Measurements from ENCODE around the gene KDM5A.

The KDM5A gene

GRCh38 chr12:240566-240965 lies 148.6 kb downstream of the KDM5A start:
- H3K4me1 ChIP-seq (ENCODE audit: insufficient read depth, low read length, severe bottlenecking): no peaks in the 10 kb centered on the region
- H2AFZ ChIP-seq (ENCODE audit: low read length): no peak overlapping the region
- TF ChIP-seq EZH2 (IDR thresholded peaks at IDR 0.05; ENCODE audit: borderline replicate concordance, low read length) (no peak), CTCF (IDR thresholded peaks at IDR 0.05; ENCODE audit: low read length) (no peak)
- no peaks in the 10 kb centered on the region for H3K9me2 ChIP-seq (ENCODE audit: low read depth, low read length)
- no peak overlapping the region for H3K4me2 ChIP-seq (ENCODE audit: low read length)
- H3K36me3 ChIP-seq (ENCODE audit: insufficient read depth, low read length): no peaks in the 10 kb centered on the region
- no peaks in the 10 kb centered on the region for H3F3A ChIP-seq (ENCODE audit: insufficient read depth, low read length)
- H4K20me1 ChIP-seq (ENCODE audit: insufficient read depth, low read length): no peaks in the 10 kb centered on the region
- no peak overlapping the region for H3K27ac ChIP-seq (ENCODE audit: low read depth, low read length, poor library complexity, severe bottlenecking)
- peaks cover 6% of the 10 kb centered on the region; the same call in 1 of the 2 replicates for H3K9me3 ChIP-seq (ENCODE audit: low read length)
- H3K79me2 ChIP-seq (ENCODE audit: insufficient read depth, low read length): no peaks in the 10 kb centered on the region
- no peak overlapping the region for H3K9ac ChIP-seq (ENCODE audit: low read length)
- H3K4me3 ChIP-seq (ENCODE audit: low read depth, low read length, poor library complexity, severe bottlenecking): no peak overlapping the region
- peaks cover 8% of the 10 kb centered on the region; the same call in 1 of the 2 replicates for H3K27me3 ChIP-seq (ENCODE audit: insufficient read depth, low read length)

DNA sequence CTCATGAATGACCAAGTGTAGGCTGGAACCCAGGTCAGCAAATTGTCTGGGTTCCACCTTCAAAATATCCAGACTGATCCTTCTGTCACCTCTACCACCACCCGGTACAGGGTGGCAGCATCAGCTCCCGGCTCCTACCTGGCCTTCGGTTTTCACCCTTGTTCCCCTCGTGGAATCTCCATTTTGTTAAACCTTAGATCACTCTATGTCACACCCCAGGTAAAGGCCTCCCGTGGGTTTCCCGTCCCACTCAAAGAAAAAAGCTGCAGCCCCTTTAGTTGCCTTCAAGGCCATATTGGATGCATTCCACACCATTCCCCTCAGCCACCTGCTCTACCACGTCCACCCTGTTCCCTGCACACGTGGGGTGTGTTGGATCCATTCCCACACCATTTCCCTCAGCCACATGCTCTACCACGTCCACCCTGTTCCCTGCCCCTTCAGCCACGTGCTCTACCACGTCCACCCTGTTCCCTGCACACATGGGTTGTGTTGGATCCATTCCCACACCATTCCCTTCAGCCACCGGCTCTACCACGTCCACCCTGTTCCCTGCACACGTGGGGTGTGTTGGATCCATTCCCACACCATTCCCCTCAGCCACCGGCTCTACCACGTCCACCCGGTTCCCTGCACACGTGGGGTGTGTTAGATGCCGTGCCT lies 150.3 kb downstream of the KDM5A start:
- H3K4me3 ChIP-seq (ENCODE audit: low read depth, low read length, poor library complexity, severe bottlenecking): no peak overlapping the region
- TF ChIP-seq EZH2 (IDR thresholded peaks at IDR 0.05; ENCODE audit: borderline replicate concordance, low read length) (no peak), CTCF (IDR thresholded peaks at IDR 0.05; ENCODE audit: low read length) (no peak)
- no peaks in the 10 kb centered on the region for H3K9me2 ChIP-seq (ENCODE audit: low read depth, low read length)
- H3K4me2 ChIP-seq (ENCODE audit: low read length): no peak overlapping the region
- no peak overlapping the region for H3K27ac ChIP-seq (ENCODE audit: low read depth, low read length, poor library complexity, severe bottlenecking)
- H3F3A ChIP-seq (ENCODE audit: insufficient read depth, low read length): no peaks in the 10 kb centered on the region
- H4K20me1 ChIP-seq (ENCODE audit: insufficient read depth, low read length): no peaks in the 10 kb centered on the region
- H3K79me2 ChIP-seq (ENCODE audit: insufficient read depth, low read length): no peaks in the 10 kb centered on the region
- H3K9ac ChIP-seq (ENCODE audit: low read length): no peak overlapping the region
- H3K9me3 ChIP-seq (ENCODE audit: low read length): peaks cover 6% of the 10 kb centered on the region
- no peaks in the 10 kb centered on the region for H3K36me3 ChIP-seq (ENCODE audit: insufficient read depth, low read length)
- H2AFZ ChIP-seq (ENCODE audit: low read length): no peak overlapping the region
- H3K27me3 ChIP-seq (ENCODE audit: insufficient read depth, low read length): peaks cover 8% of the 10 kb centered on the region; the same call in 1 of the 2 replicates
- H3K4me1 ChIP-seq (ENCODE audit: insufficient read depth, low read length, severe bottlenecking): no peaks in the 10 kb centered on the region

DNA sequence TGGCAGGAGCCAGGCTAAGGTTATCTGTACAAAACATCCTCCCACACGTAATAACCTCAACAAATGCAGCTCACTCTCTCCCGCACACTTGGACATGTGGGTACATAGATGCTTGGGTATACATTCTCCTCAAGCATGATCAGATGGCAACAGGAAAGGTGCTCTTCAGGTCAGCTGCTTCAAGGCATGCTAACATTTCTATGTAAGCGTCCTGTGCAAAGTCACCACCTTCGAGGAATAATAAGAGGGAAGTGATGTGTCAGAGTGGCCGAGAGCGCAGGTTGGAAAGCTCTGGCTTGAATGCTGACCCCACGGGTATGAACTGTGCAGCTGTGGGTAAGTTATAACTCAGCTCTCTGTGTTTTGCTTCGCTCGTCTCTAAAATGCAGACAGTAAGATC lies 151.0 kb downstream of the KDM5A start:
- H3K4me1 ChIP-seq (ENCODE audit: insufficient read depth, low read length, severe bottlenecking): no peaks in the 10 kb centered on the region

More for the DNA sequence above, 151.0 kb downstream of the KDM5A start:
- no peaks in the 10 kb centered on the region for H3K36me3 ChIP-seq (ENCODE audit: insufficient read depth, low read length)
- no peak overlapping the region for H3K4me3 ChIP-seq (ENCODE audit: low read depth, low read length, poor library complexity, severe bottlenecking)
- H3K9me3 ChIP-seq (ENCODE audit: low read length): peaks cover 6% of the 10 kb centered on the region
- H3K4me2 ChIP-seq (ENCODE audit: low read length): no peak overlapping the region
- no peak overlapping the region for H3K9ac ChIP-seq (ENCODE audit: low read length)
- H4K20me1 ChIP-seq (ENCODE audit: insufficient read depth, low read length): no peaks in the 10 kb centered on the region
- no peak for TF ChIP-seq CTCF (IDR thresholded peaks at IDR 0.05; ENCODE audit: low read length)
- TF ChIP-seq EZH2 (IDR thresholded peaks at IDR 0.05; ENCODE audit: borderline replicate concordance, low read length): no peak
- no peaks in the 10 kb centered on the region for H3K79me2 ChIP-seq (ENCODE audit: insufficient read depth, low read length)
- no peaks in the 10 kb centered on the region for H3F3A ChIP-seq (ENCODE audit: insufficient read depth, low read length)
- H2AFZ ChIP-seq (ENCODE audit: low read length): no peak overlapping the region
- H3K9me2 ChIP-seq (ENCODE audit: low read depth, low read length): no peaks in the 10 kb centered on the region
- no peak overlapping the region for H3K27ac ChIP-seq (ENCODE audit: low read depth, low read length, poor library complexity, severe bottlenecking)
- peaks cover 8% of the 10 kb centered on the region; the same call in 1 of the 2 replicates for H3K27me3 ChIP-seq (ENCODE audit: insufficient read depth, low read length)
